ENCODE results near the gene MPC1L. TPM values are rescaled to one million over a fixed set of nuclear protein-coding genes. Genes with fewer than 3 reads are reported as not detected.

The MPC1L gene
- polyA plus RNA-seq, 1 donor (not counting 4 experiments of a cell fraction or from before 2014, with no cell fraction given) = not detected

DNA sequence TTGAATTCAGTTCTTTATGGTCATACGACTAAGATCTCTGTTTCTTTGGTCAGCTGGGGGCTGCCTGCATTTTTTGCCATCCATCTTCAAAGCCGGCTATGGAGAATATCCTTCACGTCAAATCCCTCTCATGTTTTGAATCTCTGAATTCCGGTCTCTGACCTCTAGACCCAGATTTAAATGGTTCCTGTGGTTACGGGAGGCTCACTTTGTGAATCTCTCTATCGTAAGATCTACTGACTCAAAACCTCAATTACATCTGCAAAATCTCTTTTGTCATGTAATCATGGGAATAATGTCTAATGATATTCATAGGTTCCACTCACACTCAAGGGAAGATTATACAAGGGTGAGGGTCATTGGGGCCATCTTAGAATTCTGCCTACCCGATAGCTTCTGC, 5.7 kb upstream of the MPC1L start:
- Histone ChIP-seq H3K4me3 (ENCODE audit: control insufficient read depth in 2 of 3, extremely low read depth in 1 of 3, insufficient read depth in 2 of 3, low read depth in 1 of 3, low read length in 3 of 3) (no peak overlapping the region), H2AFZ (ENCODE audit: control insufficient read depth, low read length) (no peak overlapping the region), H3K9me1 (ENCODE audit: control insufficient read depth, extremely low read depth, insufficient read depth, low read length) (no peaks in the 10 kb centered on the region), H3K79me2 (ENCODE audit: control insufficient read depth, insufficient read depth, low read length) (no peaks in the 10 kb centered on the region), H3K9ac (ENCODE audit: control insufficient read depth, extremely low read depth, insufficient read depth, low read length) (no peak overlapping the region), H4K20me1 (ENCODE audit: control insufficient read depth, extremely low read depth, insufficient read depth, low read length) (no peaks in the 10 kb centered on the region), H3K27ac (ENCODE audit: control insufficient read depth, insufficient read depth, low read length) (no peak overlapping the region), H3K4me2 (ENCODE audit: control insufficient read depth, extremely low read depth, insufficient read depth, low read depth, low read length) (no peak overlapping the region), H3K36me3 (ENCODE audit: control insufficient read depth in 2 of 2, extremely low read depth in 1 of 2, insufficient read depth in 2 of 2, low read length in 2 of 2) (no peaks in the 10 kb centered on the region), H3K27me3 (ENCODE audit: control insufficient read depth, extremely low read depth, insufficient read depth, low read length) (no peaks in the 10 kb centered on the region), H3K9me3 (ENCODE audit: control insufficient read depth, low read depth, low read length) (no peaks in the 10 kb centered on the region), H3K4me1 (ENCODE audit: control insufficient read depth, extremely low read depth, insufficient read depth, low read length) (no peaks in the 10 kb centered on the region)
- dilution Hi-C loops (cut with MboI; ENCODE audit: extremely low pct_ligation_motif_present, low sequenced_read_pairs) = no loop called here
- TF ChIP-seq, protein P1, sequence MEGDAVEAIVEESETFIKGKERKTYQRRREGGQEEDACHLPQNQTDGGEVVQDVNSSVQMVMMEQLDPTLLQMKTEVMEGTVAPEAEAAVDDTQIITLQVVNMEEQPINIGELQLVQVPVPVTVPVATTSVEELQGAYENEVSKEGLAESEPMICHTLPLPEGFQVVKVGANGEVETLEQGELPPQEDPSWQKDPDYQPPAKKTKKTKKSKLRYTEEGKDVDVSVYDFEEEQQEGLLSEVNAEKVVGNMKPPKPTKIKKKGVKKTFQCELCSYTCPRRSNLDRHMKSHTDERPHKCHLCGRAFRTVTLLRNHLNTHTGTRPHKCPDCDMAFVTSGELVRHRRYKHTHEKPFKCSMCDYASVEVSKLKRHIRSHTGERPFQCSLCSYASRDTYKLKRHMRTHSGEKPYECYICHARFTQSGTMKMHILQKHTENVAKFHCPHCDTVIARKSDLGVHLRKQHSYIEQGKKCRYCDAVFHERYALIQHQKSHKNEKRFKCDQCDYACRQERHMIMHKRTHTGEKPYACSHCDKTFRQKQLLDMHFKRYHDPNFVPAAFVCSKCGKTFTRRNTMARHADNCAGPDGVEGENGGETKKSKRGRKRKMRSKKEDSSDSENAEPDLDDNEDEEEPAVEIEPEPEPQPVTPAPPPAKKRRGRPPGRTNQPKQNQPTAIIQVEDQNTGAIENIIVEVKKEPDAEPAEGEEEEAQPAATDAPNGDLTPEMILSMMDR (optimal IDR thresholded peaks at IDR 0.05 in 1 of 3, IDR thresholded peaks at IDR 0.05 in 1 of 3, conservative IDR thresholded peaks at IDR 0.05 in 1 of 3; ENCODE audit: extremely low read depth in 1 of 3, insufficient read depth in 2 of 3, low read length in 3 of 3) = no peak
- no peak for TF ChIP-seq EZH2 (IDR thresholded peaks at IDR 0.05; ENCODE audit: low read length)
- DNase-seq (ENCODE audit: low read depth, low spot score) = no peak
- FAIRE-seq = no peak

DNA sequence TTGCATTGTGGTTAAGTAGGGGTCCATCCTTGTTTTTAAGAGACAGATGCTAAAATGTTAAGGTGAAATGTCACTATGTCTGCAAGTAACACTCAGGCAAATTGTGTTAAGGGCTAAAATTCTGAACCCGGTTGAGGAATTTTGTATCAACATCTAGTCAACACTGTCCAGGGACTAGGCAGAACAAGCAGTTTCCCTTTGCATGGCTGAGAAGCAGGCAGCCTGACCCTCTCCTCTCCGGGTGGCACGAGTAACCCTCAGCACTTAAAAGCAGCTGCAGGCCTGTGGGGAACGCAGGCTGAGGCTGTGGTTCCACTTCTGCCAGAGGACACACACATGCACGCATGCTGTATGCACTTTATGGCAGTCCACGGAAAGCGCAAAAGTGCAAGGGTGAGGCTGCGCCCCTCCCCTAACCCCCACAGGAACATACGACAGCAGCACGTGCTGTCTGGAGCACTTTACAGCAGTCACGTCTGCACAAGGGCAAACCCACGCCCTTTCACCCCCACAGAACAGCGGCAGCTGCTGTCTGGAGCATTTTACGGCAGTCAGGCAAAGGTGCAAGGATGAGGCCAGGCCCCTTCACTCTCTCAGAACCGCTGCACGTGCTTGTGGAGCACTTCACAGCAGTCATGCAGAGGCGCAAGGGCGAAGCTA, 619 bp upstream of the MPC1L start:
- H3K9me3 ChIP-seq (ENCODE audit: control insufficient read depth, low read depth, low read length) = no peaks in the 10 kb centered on the region
- dilution Hi-C loops (cut with MboI; ENCODE audit: extremely low pct_ligation_motif_present, low sequenced_read_pairs) = no loop called here
- H3K4me2 ChIP-seq (ENCODE audit: control insufficient read depth, extremely low read depth, insufficient read depth, low read depth, low read length) = no peak overlapping the region
- H3K79me2 ChIP-seq (ENCODE audit: control insufficient read depth, insufficient read depth, low read length) = no peaks in the 10 kb centered on the region
- no peaks in the 10 kb centered on the region for H3K9me1 ChIP-seq (ENCODE audit: control insufficient read depth, extremely low read depth, insufficient read depth, low read length)
- FAIRE-seq (no peak), DNase-seq (ENCODE audit: low read depth, low spot score) (no peak)
- no peaks in the 10 kb centered on the region for H4K20me1 ChIP-seq (ENCODE audit: control insufficient read depth, extremely low read depth, insufficient read depth, low read length)
- H3K4me1 ChIP-seq (ENCODE audit: control insufficient read depth, extremely low read depth, insufficient read depth, low read length) = no peaks in the 10 kb centered on the region
- H2AFZ ChIP-seq (ENCODE audit: control insufficient read depth, low read length) = no peak overlapping the region
- no peak overlapping the region for H3K27ac ChIP-seq (ENCODE audit: control insufficient read depth, insufficient read depth, low read length)
- no peak overlapping the region for H3K9ac ChIP-seq (ENCODE audit: control insufficient read depth, extremely low read depth, insufficient read depth, low read length)
- H3K4me3 ChIP-seq (ENCODE audit: control insufficient read depth in 2 of 3, extremely low read depth in 1 of 3, insufficient read depth in 2 of 3, low read depth in 1 of 3, low read length in 3 of 3) = no peak overlapping the region
- peaks cover 0 to 1% of the 10 kb centered on the region in 2 experiments for H3K36me3 ChIP-seq (ENCODE audit: control insufficient read depth in 2 of 2, extremely low read depth in 1 of 2, insufficient read depth in 2 of 2, low read length in 2 of 2)
- no peaks in the 10 kb centered on the region for H3K27me3 ChIP-seq (ENCODE audit: control insufficient read depth, extremely low read depth, insufficient read depth, low read length)
- TF ChIP-seq, protein P1 (optimal IDR thresholded peaks at IDR 0.05 in 1 of 3, IDR thresholded peaks at IDR 0.05 in 1 of 3, conservative IDR thresholded peaks at IDR 0.05 in 1 of 3; ENCODE audit: extremely low read depth in 1 of 3, insufficient read depth in 2 of 3, low read length in 3 of 3) = no peak
- no peak for TF ChIP-seq EZH2 (IDR thresholded peaks at IDR 0.05; ENCODE audit: low read length)
